ENCODE measurements around the gene KCNC1.

The KCNC1 gene

GRCh38 chr11:17748761-17749721, 14.5 kb downstream of the KCNC1 start:
- no peak for TF ChIP-seq CTCF (IDR thresholded peaks at IDR 0.05; ENCODE audit: low read length, missing control alignments)
- no peak overlapping the region for H3K4me3 ChIP-seq (replicated peaks; ENCODE audit: low read depth, low read length)
- DNase-seq (ENCODE audit: low read depth), result no peak

- H3K4me3 ChIP-seq (replicated peaks; ENCODE audit: low read depth, low read length), result no peak overlapping the region
- DNase-seq (ENCODE audit: low read depth), result no peak
- TF ChIP-seq CTCF (IDR thresholded peaks at IDR 0.05; ENCODE audit: low read length, missing control alignments), result no peak
Observed at GRCh38 chr11:17750013-17750800, 15.6 kb downstream of the KCNC1 start.

- no peak overlapping the region for H3K4me3 ChIP-seq (replicated peaks; ENCODE audit: low read depth, low read length)
- TF ChIP-seq CTCF (IDR thresholded peaks at IDR 0.05; ENCODE audit: low read length, missing control alignments), result no peak
- DNase-seq (ENCODE audit: low read depth), result no peak
Observed at GRCh38 chr11:17750801-17751165, 16.2 kb downstream of the KCNC1 start.

GRCh38 chr11:17751558-17751957, 17.0 kb downstream of the KCNC1 start:
- DNase-seq (ENCODE audit: low read depth), result no peak
- no peak overlapping the region for H3K4me3 ChIP-seq (replicated peaks; ENCODE audit: low read depth, low read length)
- no peak for TF ChIP-seq CTCF (IDR thresholded peaks at IDR 0.05; ENCODE audit: low read length, missing control alignments)

GRCh38 chr11:17752144-17752543, 17.6 kb downstream of the KCNC1 start:
- H3K4me3 ChIP-seq (replicated peaks; ENCODE audit: low read depth, low read length), result no peak overlapping the region
- TF ChIP-seq CTCF (IDR thresholded peaks at IDR 0.05; ENCODE audit: low read length, missing control alignments), result no peak
- DNase-seq (ENCODE audit: low read depth), result no peak

GRCh38 chr11:17753153-17753552, 18.6 kb downstream of the KCNC1 start:
- no peak for TF ChIP-seq CTCF (IDR thresholded peaks at IDR 0.05; ENCODE audit: low read length, missing control alignments)
- H3K4me3 ChIP-seq (replicated peaks; ENCODE audit: low read depth, low read length), result no peak overlapping the region
- DNase-seq (ENCODE audit: low read depth), result no peak
